Measurements from ENCODE around the gene CPTP. TPM values are rescaled to one million over a fixed set of nuclear protein-coding genes. Genes with fewer than 3 reads are reported as not detected.
A peak's percentile ranks its signal among the peaks of the same experiment; 100 is the strongest.

The CPTP gene
- total and polyA plus RNA-seq, 2 donors (not counting 1 experiment from before 2014, with no cell fraction given): 17.1 to 18.8 TPM

DNA sequence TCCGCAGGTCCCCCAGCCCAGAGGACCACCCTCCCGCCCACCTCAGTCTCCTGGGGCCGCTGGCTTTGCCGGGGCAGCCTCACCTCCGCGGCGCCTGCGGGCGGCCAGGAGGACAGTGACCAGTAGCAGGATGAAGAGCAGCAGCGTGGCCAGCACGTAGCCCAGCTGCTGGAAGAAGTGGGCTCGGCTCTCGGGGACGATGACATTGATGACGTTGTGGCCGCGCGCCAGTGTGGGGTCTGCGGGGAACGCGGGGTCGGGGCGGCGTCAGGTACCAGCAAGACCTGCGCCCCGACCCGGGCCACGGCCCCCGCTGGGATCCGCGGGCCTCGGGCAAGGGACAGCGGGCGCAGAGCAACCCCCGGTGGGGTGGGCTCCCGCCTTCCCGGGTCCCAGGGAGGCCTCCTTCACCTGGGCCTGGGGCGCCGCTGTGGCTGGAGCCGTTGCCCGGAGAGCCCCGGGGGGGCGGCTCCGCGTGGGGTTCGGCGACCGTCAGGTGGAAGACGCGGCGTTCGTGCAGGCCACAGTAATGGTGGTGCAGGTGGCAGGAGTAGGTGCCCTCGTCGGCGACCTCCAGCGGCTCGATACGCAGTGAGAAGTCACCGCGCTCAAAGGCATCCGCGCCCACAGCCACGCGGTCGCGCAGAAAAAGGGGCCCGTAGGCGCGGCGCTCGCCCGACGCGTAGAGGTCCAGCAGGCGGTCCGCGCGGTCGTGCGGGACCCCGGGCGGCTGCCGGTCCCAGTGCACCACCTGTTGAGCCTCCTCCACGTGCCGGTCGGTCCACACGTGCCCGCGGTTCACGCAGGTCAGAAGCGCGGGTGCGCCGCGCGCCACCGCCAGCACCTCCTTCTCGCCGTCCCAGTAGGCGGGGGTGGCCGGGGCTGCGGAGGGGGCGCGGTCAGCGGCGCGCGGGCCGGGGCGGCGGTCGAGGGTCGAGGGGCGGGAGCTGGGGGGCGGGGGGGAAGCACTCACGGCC is 30.0 kb downstream of the CPTP start:
- Histone ChIP-seq H3K4me1 (ENCODE audit: control insufficient read depth in 2 of 2, insufficient read depth in 2 of 2, low read length in 2 of 2) (peaks cover 39 to 42% of the 10 kb centered on the region in 2 donors), H3K27ac (ENCODE audit: low read length in 2 of 2) (no peak overlapping the region), H3K36me3 (replicated peaks in 1 of 2; ENCODE audit: control extremely low read depth in 1 of 2, control insufficient read depth in 1 of 2, extremely low read depth in 1 of 2, insufficient read depth in 2 of 2, low read length in 1 of 2) (no peaks in the 10 kb centered on the region), H4K20me1 (ENCODE audit: control insufficient read depth, insufficient read depth, low read length, poor library complexity, severe bottlenecking) (peaks cover 6% of the 10 kb centered on the region), H3K4me2 (replicated peaks; ENCODE audit: low read depth, low read length, poor library complexity, severe bottlenecking) (peak overlapping the region; percentile 55), H3K9me3 (ENCODE audit: control extremely low read depth in 1 of 3, control insufficient read depth in 2 of 3, insufficient read depth in 1 of 3, low read length in 2 of 3) (peaks cover 0 to 13% (median 0%) of the 10 kb centered on the region in 3 donors), H3K9ac (ENCODE audit: low read length) (no peak overlapping the region), H3K79me2 (ENCODE audit: control insufficient read depth, insufficient read depth, low read length) (no peaks in the 10 kb centered on the region), H2AFZ (ENCODE audit: insufficient read depth, low read depth, low read length, poor library complexity, severe bottlenecking) (no peak overlapping the region), H3K27me3 (replicated peaks in 1 of 4; ENCODE audit: control extremely low read depth in 1 of 4, control insufficient read depth in 3 of 4, insufficient read depth in 4 of 4, low read length in 3 of 4) (peaks cover 0 to 63% (median 19%) of the 10 kb centered on the region in 4 experiments), H3K4me3 (ENCODE audit: control extremely low read depth in 1 of 5, extremely low read depth in 1 of 5, insufficient read depth in 1 of 5, low read depth in 2 of 5, low read length in 4 of 5) (no peak overlapping the region)
- ATAC-seq (ENCODE audit: low read depth) (no peak), DNase-seq (peak; percentile 58)
- H3K27me3 Mint-ChIP-seq: peaks cover 25% of the 10 kb centered on the region
- peak; percentile 73 for TF ChIP-seq EZH2 (IDR thresholded peaks at IDR 0.05; ENCODE audit: borderline replicate concordance, insufficient read depth, low read depth, low read length, poor library complexity, severe bottlenecking)
- TF ChIP-seq, protein P1, sequence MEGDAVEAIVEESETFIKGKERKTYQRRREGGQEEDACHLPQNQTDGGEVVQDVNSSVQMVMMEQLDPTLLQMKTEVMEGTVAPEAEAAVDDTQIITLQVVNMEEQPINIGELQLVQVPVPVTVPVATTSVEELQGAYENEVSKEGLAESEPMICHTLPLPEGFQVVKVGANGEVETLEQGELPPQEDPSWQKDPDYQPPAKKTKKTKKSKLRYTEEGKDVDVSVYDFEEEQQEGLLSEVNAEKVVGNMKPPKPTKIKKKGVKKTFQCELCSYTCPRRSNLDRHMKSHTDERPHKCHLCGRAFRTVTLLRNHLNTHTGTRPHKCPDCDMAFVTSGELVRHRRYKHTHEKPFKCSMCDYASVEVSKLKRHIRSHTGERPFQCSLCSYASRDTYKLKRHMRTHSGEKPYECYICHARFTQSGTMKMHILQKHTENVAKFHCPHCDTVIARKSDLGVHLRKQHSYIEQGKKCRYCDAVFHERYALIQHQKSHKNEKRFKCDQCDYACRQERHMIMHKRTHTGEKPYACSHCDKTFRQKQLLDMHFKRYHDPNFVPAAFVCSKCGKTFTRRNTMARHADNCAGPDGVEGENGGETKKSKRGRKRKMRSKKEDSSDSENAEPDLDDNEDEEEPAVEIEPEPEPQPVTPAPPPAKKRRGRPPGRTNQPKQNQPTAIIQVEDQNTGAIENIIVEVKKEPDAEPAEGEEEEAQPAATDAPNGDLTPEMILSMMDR (IDR thresholded peaks at IDR 0.05): no peak
- H3K9me3 Mint-ChIP-seq (ENCODE audit: insufficient read depth): no peaks in the 10 kb centered on the region
- CTCF ChIA-PET: no interaction called here
- peak overlapping the region; percentile 65 for H3K27ac Mint-ChIP-seq
- WGBS (ENCODE audit: insufficient coverage): 15% methylated on average over 114 of the region's 116 CpGs
- H3K4me3 Mint-ChIP-seq: peak overlapping the region; percentile 55
- POLR2A ChIA-PET: interaction anchor here (0.7 kb wide), 1 partner anchor 50 kb away, joined by 3 read pairs; no protein-coding TSS in a partner anchor
- intact Hi-C loops (cut with micrococcal nuclease): no loop called here
- peaks cover 23% of the 10 kb centered on the region for H3K4me1 Mint-ChIP-seq

- no peak for ATAC-seq (ENCODE audit: low read depth)
- Histone ChIP-seq H4K20me1 (ENCODE audit: control insufficient read depth, insufficient read depth, low read length, poor library complexity, severe bottlenecking) (peaks cover 6% of the 10 kb centered on the region), H3K27ac (ENCODE audit: low read length in 2 of 2) (no peak overlapping the region), H3K4me1 (ENCODE audit: control insufficient read depth in 2 of 2, insufficient read depth in 2 of 2, low read length in 2 of 2) (peaks cover 39 to 42% of the 10 kb centered on the region in 2 donors), H3K4me3 (ENCODE audit: control extremely low read depth in 1 of 5, extremely low read depth in 1 of 5, insufficient read depth in 1 of 5, low read depth in 2 of 5, low read length in 4 of 5) (no peak overlapping the region), H3K4me2 (replicated peaks; ENCODE audit: low read depth, low read length, poor library complexity, severe bottlenecking) (peak overlapping the region; percentile 55), H2AFZ (ENCODE audit: insufficient read depth, low read depth, low read length, poor library complexity, severe bottlenecking) (no peak overlapping the region), H3K9ac (ENCODE audit: low read length) (no peak overlapping the region), H3K9me3 (ENCODE audit: control extremely low read depth in 1 of 3, control insufficient read depth in 2 of 3, insufficient read depth in 1 of 3, low read length in 2 of 3) (peaks cover 0 to 13% (median 0%) of the 10 kb centered on the region in 3 donors), H3K79me2 (ENCODE audit: control insufficient read depth, insufficient read depth, low read length) (no peaks in the 10 kb centered on the region), H3K36me3 (replicated peaks in 1 of 2; ENCODE audit: control extremely low read depth in 1 of 2, control insufficient read depth in 1 of 2, extremely low read depth in 1 of 2, insufficient read depth in 2 of 2, low read length in 1 of 2) (no peaks in the 10 kb centered on the region), H3K27me3 (replicated peaks in 1 of 4; ENCODE audit: control extremely low read depth in 1 of 4, control insufficient read depth in 3 of 4, insufficient read depth in 4 of 4, low read length in 3 of 4) (peaks cover 0 to 70% (median 19%) of the 10 kb centered on the region in 4 experiments)
- POLR2A ChIA-PET: interaction anchor here (0.6 to 0.7 kb wide), 2 partner anchors 14 to 51 kb away, joined by 3 read pairs; no protein-coding TSS in a partner anchor
- intact Hi-C loops (cut with micrococcal nuclease): no loop called here
- TF ChIP-seq, protein P1 (IDR thresholded peaks at IDR 0.05): no peak
- no peak for TF ChIP-seq EZH2 (IDR thresholded peaks at IDR 0.05; ENCODE audit: borderline replicate concordance, insufficient read depth, low read depth, low read length, poor library complexity, severe bottlenecking)
- DNase-seq: no peak
- CTCF ChIA-PET: no interaction called here
- H3K4me3 Mint-ChIP-seq: no peak overlapping the region
- no peaks in the 10 kb centered on the region for H3K9me3 Mint-ChIP-seq (ENCODE audit: insufficient read depth)
- H3K4me1 Mint-ChIP-seq: peaks cover 23% of the 10 kb centered on the region
- peaks cover 25% of the 10 kb centered on the region for H3K27me3 Mint-ChIP-seq
- WGBS (ENCODE audit: insufficient coverage): 2% methylated on average over 43 of the region's 52 CpGs
- H3K27ac Mint-ChIP-seq: no peak overlapping the region
Observed at GRCh38 chr1:1355416-1355815, 30.8 kb downstream of the CPTP start.
